Measurements from ENCODE around the gene INO80. TPM values are rescaled to one million over a fixed set of nuclear protein-coding genes. Genes with fewer than 3 reads are reported as not detected.
A peak's percentile ranks its signal among the peaks of the same experiment; 100 is the strongest.

Gene INO80
- polyA plus RNA-seq, 1 experiment = 5.3 TPM

DNA sequence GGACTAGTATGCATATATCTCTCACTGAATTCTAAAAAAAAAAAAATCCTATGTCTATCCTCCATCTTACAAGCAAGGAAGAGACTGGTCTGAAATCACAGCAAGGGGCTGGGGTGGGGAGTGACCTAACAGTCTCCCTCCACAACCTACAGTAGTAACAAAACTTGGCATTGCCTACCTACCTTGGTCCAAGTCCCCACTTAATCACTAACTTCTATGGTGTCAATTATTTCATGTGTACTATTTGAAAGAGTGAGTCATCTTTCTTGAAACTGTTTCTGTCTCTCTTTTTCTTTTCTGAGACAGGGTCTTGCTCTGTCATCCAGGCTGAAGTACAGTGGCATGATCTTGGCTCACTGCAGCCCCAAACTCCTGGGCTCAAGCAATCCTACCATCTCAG is 126.0 kb downstream of the INO80 start:
- no peak for DNase-seq (ENCODE audit: low read depth, low spot score)
- H3K4me3 ChIP-seq (ENCODE audit: low read depth, low read length) = no peak overlapping the region
- ChIA-PET CTCF (interaction anchor here (0.6 kb wide), 1 partner anchor 46 kb away, joined by 3 read pairs; no protein-coding TSS in a partner anchor), POLR2A (no interaction called here)
- TF ChIP-seq, protein P1, sequence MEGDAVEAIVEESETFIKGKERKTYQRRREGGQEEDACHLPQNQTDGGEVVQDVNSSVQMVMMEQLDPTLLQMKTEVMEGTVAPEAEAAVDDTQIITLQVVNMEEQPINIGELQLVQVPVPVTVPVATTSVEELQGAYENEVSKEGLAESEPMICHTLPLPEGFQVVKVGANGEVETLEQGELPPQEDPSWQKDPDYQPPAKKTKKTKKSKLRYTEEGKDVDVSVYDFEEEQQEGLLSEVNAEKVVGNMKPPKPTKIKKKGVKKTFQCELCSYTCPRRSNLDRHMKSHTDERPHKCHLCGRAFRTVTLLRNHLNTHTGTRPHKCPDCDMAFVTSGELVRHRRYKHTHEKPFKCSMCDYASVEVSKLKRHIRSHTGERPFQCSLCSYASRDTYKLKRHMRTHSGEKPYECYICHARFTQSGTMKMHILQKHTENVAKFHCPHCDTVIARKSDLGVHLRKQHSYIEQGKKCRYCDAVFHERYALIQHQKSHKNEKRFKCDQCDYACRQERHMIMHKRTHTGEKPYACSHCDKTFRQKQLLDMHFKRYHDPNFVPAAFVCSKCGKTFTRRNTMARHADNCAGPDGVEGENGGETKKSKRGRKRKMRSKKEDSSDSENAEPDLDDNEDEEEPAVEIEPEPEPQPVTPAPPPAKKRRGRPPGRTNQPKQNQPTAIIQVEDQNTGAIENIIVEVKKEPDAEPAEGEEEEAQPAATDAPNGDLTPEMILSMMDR (IDR thresholded peaks at IDR 0.05; ENCODE audit: low read depth, low read length) = no peak
- no peaks in the 10 kb centered on the region for H3K27me3 ChIP-seq (ENCODE audit: control insufficient read depth, insufficient read depth, low read length)
- no peak overlapping the region for H3K27ac ChIP-seq (ENCODE audit: low read depth, low read length)
- H3K9me3 ChIP-seq (ENCODE audit: control insufficient read depth, insufficient read depth, low read length) = no peaks in the 10 kb centered on the region

DNA sequence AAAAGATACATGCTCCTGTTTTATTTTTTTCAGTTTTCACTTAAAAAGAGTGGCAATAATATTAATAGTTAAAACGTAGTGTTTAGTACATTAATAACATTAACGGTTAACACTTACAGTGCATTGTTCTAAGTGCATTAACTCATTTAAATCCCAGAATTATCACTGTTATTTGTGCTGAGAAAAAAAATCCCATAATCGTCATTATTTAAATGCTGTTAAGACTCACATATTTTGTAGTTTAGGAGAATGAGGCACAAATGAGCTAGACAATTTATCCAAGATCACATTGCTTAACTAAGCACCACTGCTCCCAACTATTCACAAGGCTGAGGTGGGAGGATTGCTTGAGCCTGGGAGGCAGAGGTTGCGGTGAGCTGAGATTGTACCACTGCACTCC is 127.9 kb downstream of the INO80 start:
- ChIA-PET CTCF (interaction anchor here (1.0 kb wide), 2 partner anchors 9 to 33 kb away, joined by 3 read pairs; no protein-coding TSS in a partner anchor), POLR2A (no interaction called here)
- Histone ChIP-seq H3K27ac (ENCODE audit: low read depth, low read length) (no peak overlapping the region), H3K9me3 (ENCODE audit: control insufficient read depth, insufficient read depth, low read length) (no peaks in the 10 kb centered on the region), H3K4me3 (ENCODE audit: low read depth, low read length) (no peak overlapping the region), H3K27me3 (ENCODE audit: control insufficient read depth, insufficient read depth, low read length) (no peaks in the 10 kb centered on the region)
- TF ChIP-seq, protein P1 (IDR thresholded peaks at IDR 0.05; ENCODE audit: low read depth, low read length) = no peak
- DNase-seq (ENCODE audit: low read depth, low spot score) = no peak

DNA sequence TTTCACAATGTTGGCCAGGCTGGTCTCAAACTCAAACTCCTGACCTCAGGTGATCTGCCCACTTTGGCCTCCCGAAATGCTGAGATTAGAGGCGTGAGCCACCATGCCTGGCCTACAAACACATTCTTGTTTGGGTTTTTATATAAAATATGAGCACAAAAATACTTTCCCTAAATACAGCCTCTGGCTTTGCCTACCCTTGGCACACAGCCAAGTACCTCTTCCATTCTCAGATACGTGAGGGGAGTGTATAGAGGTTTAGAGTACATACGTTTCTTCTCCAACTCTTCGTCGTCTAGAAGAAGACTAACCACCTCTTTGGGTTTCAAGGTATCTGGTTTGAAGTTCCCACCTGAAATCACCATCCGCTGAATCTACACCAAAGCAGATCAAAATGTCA is 129.3 kb downstream of the INO80 start:
- POLR2A ChIA-PET = interaction anchor here (0.7 kb wide), 1 partner anchor 33 kb away, joined by 3 read pairs; the partner anchor contains the start of gene CHAC1
- TF ChIP-seq, protein P1 (IDR thresholded peaks at IDR 0.05; ENCODE audit: low read depth, low read length) = no peak
- Histone ChIP-seq H3K4me3 (ENCODE audit: low read depth, low read length) (no peak overlapping the region), H3K9me3 (ENCODE audit: control insufficient read depth, insufficient read depth, low read length) (no peaks in the 10 kb centered on the region), H3K27ac (ENCODE audit: low read depth, low read length) (no peak overlapping the region), H3K27me3 (ENCODE audit: control insufficient read depth, insufficient read depth, low read length) (no peaks in the 10 kb centered on the region)
- CTCF ChIA-PET = no interaction called here
- DNase-seq (ENCODE audit: low read depth, low spot score) = no peak

DNA sequence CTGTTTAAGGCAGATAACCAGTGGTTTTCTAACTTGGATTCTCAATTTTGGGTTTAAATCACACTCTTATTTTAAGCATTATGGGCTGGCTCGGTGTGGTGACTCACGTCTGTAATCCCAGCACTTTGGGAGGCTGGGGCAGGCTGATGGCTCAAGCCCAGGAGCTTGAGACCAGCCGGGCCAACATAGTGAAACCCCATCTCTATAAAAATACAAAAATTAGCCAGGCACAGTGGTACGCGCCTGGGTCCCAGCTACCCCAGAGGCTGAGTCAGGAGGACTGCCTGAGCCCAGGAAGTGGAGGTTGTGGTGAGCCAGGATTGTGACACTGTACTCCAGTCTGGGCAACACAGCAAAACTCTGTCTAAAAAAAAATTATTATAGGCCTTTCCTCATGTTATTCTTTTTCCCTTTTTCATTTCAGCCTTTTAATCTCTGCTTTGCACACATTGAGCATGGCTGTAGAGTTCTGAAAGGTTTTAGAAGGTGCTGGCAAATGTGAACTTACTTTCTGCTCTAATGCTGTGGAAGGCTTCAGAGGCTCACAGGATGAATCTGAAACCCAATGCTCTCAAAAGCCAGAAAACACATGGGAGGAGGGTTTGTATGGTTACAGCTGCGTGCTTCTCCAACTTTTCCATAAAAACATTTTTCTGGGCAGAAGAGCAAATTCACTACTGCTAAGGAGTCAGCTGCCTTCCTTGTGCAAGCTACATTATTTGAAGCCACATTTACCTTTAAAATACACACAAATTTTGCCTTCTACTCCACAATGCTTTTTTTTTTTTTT is 130.3 kb downstream of the INO80 start:
- H3K4me3 ChIP-seq (ENCODE audit: low read depth, low read length) = no peak overlapping the region
- H3K9me3 ChIP-seq (ENCODE audit: control insufficient read depth, insufficient read depth, low read length) = no peaks in the 10 kb centered on the region
- peak overlapping the region; percentile 84 for H3K27ac ChIP-seq (ENCODE audit: low read depth, low read length)
- TF ChIP-seq, protein P1 (IDR thresholded peaks at IDR 0.05; ENCODE audit: low read depth, low read length) = no peak
- H3K27me3 ChIP-seq (ENCODE audit: control insufficient read depth, insufficient read depth, low read length) = no peaks in the 10 kb centered on the region
- CTCF ChIA-PET = interaction anchor here (2.4 kb wide), 1 partner anchor 44 kb away, joined by 10 read pairs; no protein-coding TSS in a partner anchor
- DNase-seq (ENCODE audit: low read depth, low spot score) = no peak
- POLR2A ChIA-PET = interaction anchor here (0.6 to 1.1 kb wide), 4 partner anchors 17 to 92 kb away, joined by 3 to 4 read pairs (median 4); partner anchors contain the start of genes CHAC1 and VPS18

DNA sequence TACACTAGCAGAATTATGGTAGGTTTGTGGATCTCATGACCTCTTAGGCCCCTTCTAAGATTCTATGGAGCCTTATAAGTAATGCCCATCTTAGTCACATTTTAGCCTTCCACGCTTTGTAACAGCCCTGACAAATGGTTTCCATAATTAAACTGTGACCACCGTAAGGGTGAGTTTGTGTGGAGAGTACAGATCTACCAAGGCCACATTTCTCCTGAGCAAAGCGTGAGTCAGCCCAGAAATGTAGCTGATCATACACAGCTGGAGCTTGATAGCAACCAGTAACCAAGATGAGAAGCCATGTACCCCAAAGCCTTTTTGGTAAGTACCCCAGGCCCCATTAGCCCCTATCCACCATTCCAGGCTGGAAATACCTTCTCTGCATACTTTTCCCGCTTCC is 131.1 kb downstream of the INO80 start:
- no peaks in the 10 kb centered on the region for H3K9me3 ChIP-seq (ENCODE audit: control insufficient read depth, insufficient read depth, low read length)
- ChIA-PET POLR2A (interaction anchor here (0.6 to 1.1 kb wide), 3 partner anchors 16 to 91 kb away, joined by 3 to 4 read pairs (median 4); partner anchors contain the start of genes CHAC1 and VPS18), CTCF (interaction anchor here (2.4 kb wide), 1 partner anchor 44 kb away, joined by 10 read pairs; no protein-coding TSS in a partner anchor)
- H3K27me3 ChIP-seq (ENCODE audit: control insufficient read depth, insufficient read depth, low read length) = no peaks in the 10 kb centered on the region
- H3K27ac ChIP-seq (ENCODE audit: low read depth, low read length) = peak overlapping the region; percentile 84
- DNase-seq (ENCODE audit: low read depth, low spot score) = peak; percentile 81
- TF ChIP-seq, protein P1 (IDR thresholded peaks at IDR 0.05; ENCODE audit: low read depth, low read length) = no peak
- H3K4me3 ChIP-seq (ENCODE audit: low read depth, low read length) = no peak overlapping the region

Data from AG04450 (cell line).